NCI-H345 (cell line): ENCODE measurements around the gene RPS10.

Experiments
- DNase-seq: peaks from one replicate; lab custom pipeline; 2025; lab: John Stamatoyannopoulos, UW

Gene RPS10

GRCh38 chr6:34370361-34370760 is 55.5 kb downstream of the RPS10 start:
- no peak for DNase-seq

GRCh38 chr6:34369385-34369784 is 56.5 kb downstream of the RPS10 start:
- DNase-seq = no peak
